PFSK-1 (cell line): ENCODE measurements around the gene CSNK2A2.

Source experiments
- POLR2AphosphoS5 ChIP-seq: IDR thresholded peaks from 2 replicates; pipeline ENCODE4 v1.6.1; 2012; ENCODE audit warnings: low read depth, mild to moderate bottlenecking, control low read depth, low read length, moderate library complexity
- REST ChIP-seq, 2 experiments: IDR thresholded peaks; 2 replicates each; pipeline versions ENCODE4 v1.6.1 to v1.8.0; 2011 to 2012; ENCODE audit warnings: low read depth in 2 of 2, low read length in 2 of 2, control low read depth in 1 of 2, inconsistent platforms in 1 of 2, mild to moderate bottlenecking in 1 of 2, moderate library complexity in 1 of 2; ENCODE audit not compliant: insufficient read depth in 1 of 2
- TAF1 ChIP-seq: IDR thresholded peaks from 2 replicates; pipeline ENCODE4 v1.6.1; 2012; ENCODE audit warnings: low read length, control low read depth, borderline replicate concordance; ENCODE audit not compliant: insufficient read depth

GRCh38 chr16:58158725-58159124, 39.2 kb downstream of the CSNK2A2 start:
- TF ChIP-seq POLR2AphosphoS5: no peak
- TF ChIP-seq REST (IDR thresholded peaks at IDR 0.05; ENCODE audit: insufficient read depth in 1 of 2, low read depth in 2 of 2, low read length in 2 of 2): no peak
- no peak for TF ChIP-seq TAF1
